SU-DHL-6 (cell line): ENCODE data around the gene C5orf22.
"Not testable (repeated sequence)": the region's sequence is repeated elsewhere in the genome, so short reads cannot be mapped to it uniquely, and the experiment has no call there.

ENCODE experiments used
- H2AFZ ChIP-seq: fragments of 200-600 bp; sonication (generic); 2 replicates; pipeline ENCODE4 v1.6.1; 2014; ENCODE audit warnings: low read depth, mild to moderate bottlenecking, moderate library complexity, mixed read lengths, antibody characterized with exemption, low read length; ENCODE audit not compliant: severe bottlenecking
- H3F3A ChIP-seq: fragments of 200-600 bp; shearing (Covaris generic); 2 replicates; pipeline ENCODE4 v1.6.0; 2016; ENCODE audit warnings: antibody characterized with exemption, mild to moderate bottlenecking; ENCODE audit not compliant: insufficient read depth
- H3K27ac ChIP-seq: fragments of 200-600 bp; sonication (generic); 2 replicates; pipeline ENCODE4 v1.5.1; 2016; ENCODE audit warnings: low read depth, mild to moderate bottlenecking, low read length, moderate library complexity, mixed read lengths
- H3K27me3 ChIP-seq: fragments of 200-600 bp; sonication (generic), shearing (Covaris generic); 2 replicates; pipeline ENCODE4 v1.6.0; 2014; ENCODE audit warnings: mild to moderate bottlenecking, low read length
- H3K36me3 ChIP-seq: fragments of 200-600 bp; sonication (generic); 2 replicates; pipeline ENCODE4 v1.6.1; 2014; ENCODE audit warnings: mild to moderate bottlenecking, low read length, mixed read lengths
- H3K4me2 ChIP-seq: fragments of 300-600, 200-600 bp; shearing (Covaris generic), sonication (generic); 2 replicates; pipeline ENCODE4 v1.6.0; 2014; ENCODE audit warnings: low read length, low read depth, mild to moderate bottlenecking; ENCODE audit not compliant: poor library complexity, severe bottlenecking
- H3K4me3 ChIP-seq: fragments of 200-600 bp; sonication (generic); 2 replicates; pipeline ENCODE4 v1.5.1; 2014; ENCODE audit warnings: antibody characterized with exemption, low read length, mild to moderate bottlenecking, mixed read lengths; ENCODE audit not compliant: insufficient read depth, poor library complexity, severe bottlenecking
- H3K79me2 ChIP-seq: fragments of 200-600 bp; sonication (generic); 2 replicates; pipeline ENCODE4 v1.6.1; 2014; ENCODE audit warnings: mild to moderate bottlenecking, low read length, moderate library complexity; ENCODE audit not compliant: insufficient read depth
- H3K9ac ChIP-seq: fragments of 200-600 bp; sonication (generic); 2 replicates; pipeline ENCODE4 v1.7.0; 2014; ENCODE audit warnings: mild to moderate bottlenecking, low read length
- H3K9me2 ChIP-seq: fragments of 200-600 bp; sonication (generic); replicated peaks from 2 replicates; pipeline ENCODE4 v1.6.1; 2014; ENCODE audit warnings: low read length; ENCODE audit not compliant: insufficient read depth
- H3K9me3 ChIP-seq: fragments of 200-600 bp; sonication (generic); 2 replicates; pipeline ENCODE4 v1.6.1; 2014; ENCODE audit warnings: low read length, mixed read lengths; ENCODE audit not compliant: insufficient read depth
- H4K20me1 ChIP-seq: fragments of 200-600 bp; sonication (generic); 2 replicates; pipeline ENCODE4 v1.6.1; 2014; ENCODE audit warnings: low read depth, mild to moderate bottlenecking, antibody characterized with exemption, low read length, moderate library complexity, mixed read lengths
- EZH2phosphoT487 ChIP-seq: fragments of 200-600 bp; sonication (generic), shearing (Covaris generic); conservative IDR thresholded peaks from 2 replicates; pipeline ENCODE4 v1.6.1; 2018; ENCODE audit warnings: mild to moderate bottlenecking, antibody characterized with exemption, low read length, moderate library complexity, mixed read lengths
- TF ChIP-seq, protein P1 (sequence below): fragments of 200-600 bp; sonication (generic); IDR thresholded peaks from one replicate; pipeline ENCODE4 v1.5.1; 2017; ENCODE audit warnings: antibody characterized with exemption, mild to moderate bottlenecking, low read length, moderate library complexity; ENCODE audit not compliant: insufficient read depth, poor library complexity, severe bottlenecking

C5orf22 gene

DNA sequence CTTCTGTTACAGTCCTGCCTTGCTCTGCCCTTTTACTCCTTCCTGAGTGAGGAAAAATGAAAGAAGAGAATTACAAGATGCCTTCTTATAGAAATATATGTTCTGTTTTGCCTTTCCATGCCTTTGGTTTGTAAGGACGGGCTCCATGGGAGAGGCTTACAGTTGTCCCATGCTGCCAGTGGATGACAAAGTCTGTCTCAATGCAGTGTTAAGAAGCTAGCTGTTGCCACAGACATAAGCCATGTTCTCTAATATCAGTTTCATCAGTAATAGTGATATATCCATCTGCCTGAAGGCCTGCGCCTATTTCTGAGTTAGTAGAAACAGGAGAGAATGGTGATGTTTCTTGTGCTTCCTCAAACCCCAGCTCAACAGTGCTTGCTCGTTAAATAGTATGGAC lies 27.8 kb downstream of the C5orf22 start:
- no peaks in the 10 kb centered on the region for H3K9me2 ChIP-seq
- H3K36me3 ChIP-seq, result no peaks in the 10 kb centered on the region
- H3K9me3 ChIP-seq, result no peaks in the 10 kb centered on the region
- H3K9ac ChIP-seq, result no peak overlapping the region
- no peaks in the 10 kb centered on the region for H3F3A ChIP-seq
- H2AFZ ChIP-seq, result no peak overlapping the region
- no peaks in the 10 kb centered on the region for H3K27me3 ChIP-seq
- H3K27ac ChIP-seq, result no peak overlapping the region
- no peaks in the 10 kb centered on the region for H3K79me2 ChIP-seq
- no peak overlapping the region for H3K4me3 ChIP-seq
- no peak overlapping the region for H3K4me2 ChIP-seq
- TF ChIP-seq EZH2phosphoT487, result no peak
- TF ChIP-seq, protein P1, sequence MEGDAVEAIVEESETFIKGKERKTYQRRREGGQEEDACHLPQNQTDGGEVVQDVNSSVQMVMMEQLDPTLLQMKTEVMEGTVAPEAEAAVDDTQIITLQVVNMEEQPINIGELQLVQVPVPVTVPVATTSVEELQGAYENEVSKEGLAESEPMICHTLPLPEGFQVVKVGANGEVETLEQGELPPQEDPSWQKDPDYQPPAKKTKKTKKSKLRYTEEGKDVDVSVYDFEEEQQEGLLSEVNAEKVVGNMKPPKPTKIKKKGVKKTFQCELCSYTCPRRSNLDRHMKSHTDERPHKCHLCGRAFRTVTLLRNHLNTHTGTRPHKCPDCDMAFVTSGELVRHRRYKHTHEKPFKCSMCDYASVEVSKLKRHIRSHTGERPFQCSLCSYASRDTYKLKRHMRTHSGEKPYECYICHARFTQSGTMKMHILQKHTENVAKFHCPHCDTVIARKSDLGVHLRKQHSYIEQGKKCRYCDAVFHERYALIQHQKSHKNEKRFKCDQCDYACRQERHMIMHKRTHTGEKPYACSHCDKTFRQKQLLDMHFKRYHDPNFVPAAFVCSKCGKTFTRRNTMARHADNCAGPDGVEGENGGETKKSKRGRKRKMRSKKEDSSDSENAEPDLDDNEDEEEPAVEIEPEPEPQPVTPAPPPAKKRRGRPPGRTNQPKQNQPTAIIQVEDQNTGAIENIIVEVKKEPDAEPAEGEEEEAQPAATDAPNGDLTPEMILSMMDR, result no peak
- H4K20me1 ChIP-seq, result no peaks in the 10 kb centered on the region

- Histone ChIP-seq H3K27me3 (no peaks in the 10 kb centered on the region), H3F3A (no peaks in the 10 kb centered on the region), H3K79me2 (no peaks in the 10 kb centered on the region), H3K9me3 (no peaks in the 10 kb centered on the region), H3K36me3 (no peaks in the 10 kb centered on the region), H3K9me2 (no peaks in the 10 kb centered on the region), H3K9ac (no peak overlapping the region), H4K20me1 (no peaks in the 10 kb centered on the region), H3K27ac (no peak overlapping the region), H3K4me3 (no peak overlapping the region), H2AFZ (no peak overlapping the region), H3K4me2 (no peak overlapping the region)
- TF ChIP-seq, protein P1, result no peak
- TF ChIP-seq EZH2phosphoT487, result no peak
These were observed 29.8 kb downstream of the C5orf22 start for GRCh38 chr5:31561946-31562345.

DNA sequence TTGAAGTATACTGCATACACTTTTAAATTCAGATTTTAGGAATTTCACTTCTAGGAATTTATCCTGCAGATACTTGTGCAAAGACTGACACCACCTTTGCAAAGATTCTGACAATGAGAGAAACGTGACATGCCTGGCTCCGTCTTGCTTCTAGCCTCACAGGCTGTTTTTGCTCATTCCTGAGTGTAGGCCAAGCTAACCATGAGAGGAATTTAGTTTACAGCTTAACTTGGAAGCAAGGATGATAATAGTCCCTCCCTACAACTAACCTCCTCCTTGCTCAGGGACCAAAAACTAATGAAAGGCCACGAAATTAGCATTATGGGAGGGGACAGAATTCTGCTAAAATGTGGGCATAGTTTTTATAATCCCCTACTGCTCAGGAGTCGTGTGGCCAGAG lies 31.1 kb downstream of the C5orf22 start:
- Histone ChIP-seq H3K9ac (no peak overlapping the region), H3K27ac (no peak overlapping the region), H3K9me3 (no peaks in the 10 kb centered on the region), H3K4me2 (no peak overlapping the region), H3K79me2 (no peaks in the 10 kb centered on the region), H3K4me3 (no peak overlapping the region), H3K27me3 (no peaks in the 10 kb centered on the region), H2AFZ (no peak overlapping the region), H3K9me2 (no peaks in the 10 kb centered on the region), H4K20me1 (no peaks in the 10 kb centered on the region), H3F3A (no peaks in the 10 kb centered on the region), H3K36me3 (no peaks in the 10 kb centered on the region)
- no peak for TF ChIP-seq EZH2phosphoT487
- TF ChIP-seq, protein P1, result no peak

DNA sequence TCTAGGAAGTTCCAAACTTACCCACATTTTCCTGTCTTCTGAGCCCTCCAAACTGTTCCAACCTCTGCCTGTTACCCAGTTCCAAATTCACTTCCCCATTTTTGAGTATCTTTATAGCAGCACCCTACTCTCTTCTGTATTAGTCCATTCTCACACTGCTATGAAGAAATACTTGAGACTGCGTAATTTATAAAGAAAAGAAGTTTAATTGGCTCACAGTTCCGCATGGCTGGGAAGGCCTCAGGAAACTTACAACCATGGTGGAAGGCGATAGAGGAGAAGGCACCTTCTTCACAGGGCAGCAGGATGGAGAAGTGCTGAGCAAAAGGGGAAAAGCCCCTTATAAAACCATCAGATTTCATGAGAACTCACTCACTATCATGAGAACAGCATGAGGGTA lies 34.3 kb downstream of the C5orf22 start:
- H3K27me3 ChIP-seq, H4K20me1 ChIP-seq, H3F3A ChIP-seq, H3K79me2 ChIP-seq, H3K9me3 ChIP-seq, H3K4me3 ChIP-seq, H2AFZ ChIP-seq, H3K9ac ChIP-seq, H3K27ac ChIP-seq, H3K4me2 ChIP-seq, H3K36me3 ChIP-seq, H3K9me2 ChIP-seq: not testable (repeated sequence)
